22Rv1 (cell line): Measurements from ENCODE around the gene CYFIP2.

ENCODE experiments used
- CTCF ChIP-seq: fragments of 450-650 bp; IDR thresholded peaks from 2 replicates; pipeline ENCODE4 v1.5.1; 2017; ENCODE audit warnings: mild to moderate bottlenecking
- ZFX ChIP-seq: fragments of 450-650 bp; IDR thresholded peaks from 2 replicates; pipeline ENCODE4 v1.6.1; 2017; ENCODE audit warnings: antibody characterized with exemption, borderline replicate concordance

- TF ChIP-seq CTCF = no peak
- TF ChIP-seq ZFX = no peak
Observed at GRCh38 chr5:157245476-157245875, 20.4 kb upstream of the CYFIP2 start.
